KMS-11 (cell line): ENCODE data around the gene TXNDC9.
"Not testable (repeated sequence)": the region's sequence is repeated elsewhere in the genome, so short reads cannot be mapped to it uniquely, and the experiment has no call there.

ENCODE experiments used
- H2AFZ ChIP-seq: fragments of 200-600 bp; sonication (generic); 2 replicates; pipeline ENCODE4 v1.6.1; 2016; ENCODE audit warnings: antibody characterized with exemption, mixed run types, low read depth
- H3K27ac ChIP-seq: fragments of 200-600 bp; sonication (generic); 2 replicates; pipeline ENCODE4 v1.6.1; 2016; ENCODE audit warnings: mild to moderate bottlenecking, mixed run types
- H3K27me3 ChIP-seq: fragments of 200-600 bp; sonication (generic); 2 replicates; pipeline ENCODE4 v1.6.1; 2017; ENCODE audit warnings: mild to moderate bottlenecking, low read depth, mixed run types, moderate library complexity; ENCODE audit not compliant: insufficient read depth
- H3K36me3 ChIP-seq: fragments of 200-600 bp; sonication (generic); 2 replicates; pipeline ENCODE4 v1.6.1; 2017; ENCODE audit warnings: mild to moderate bottlenecking, mixed run types; ENCODE audit not compliant: insufficient read depth
- H3K4me1 ChIP-seq: fragments of 200-600 bp; sonication (generic); 2 replicates; pipeline ENCODE4 v1.6.1; 2016; ENCODE audit warnings: mild to moderate bottlenecking, low read depth, mixed run types; ENCODE audit not compliant: poor library complexity, severe bottlenecking
- H3K4me2 ChIP-seq: fragments of 200-600 bp; sonication (generic); 2 replicates; pipeline ENCODE4 v1.7.0; 2016; ENCODE audit warnings: mild to moderate bottlenecking, mixed run types
- H3K4me3 ChIP-seq: fragments of 200-600 bp; sonication (generic); IDR thresholded peaks from 2 replicates; pipeline ENCODE4 v1.6.1; 2017; ENCODE audit warnings: low read depth, low read length, mixed read lengths; ENCODE audit not compliant: insufficient read depth
- H3K79me2 ChIP-seq: fragments of 200-600 bp; sonication (generic); 2 replicates; pipeline ENCODE4 v1.6.1; 2016; ENCODE audit warnings: low read depth, mixed run types; ENCODE audit not compliant: insufficient read depth
- H3K9ac ChIP-seq: fragments of 200-600 bp; sonication (generic); 2 replicates; pipeline ENCODE4 v1.6.1; 2016; ENCODE audit warnings: mild to moderate bottlenecking, mixed run types
- H4K20me1 ChIP-seq: fragments of 200-600 bp; sonication (generic); 2 replicates; pipeline ENCODE4 v1.6.1; 2016; ENCODE audit warnings: mild to moderate bottlenecking, mixed run types; ENCODE audit not compliant: insufficient read depth
- TF ChIP-seq, protein P1 (sequence below): fragments of 200-600 bp; sonication (generic); conservative IDR thresholded peaks from 2 replicates; pipeline ENCODE4 v1.6.1; 2017; ENCODE audit warnings: low read depth, mild to moderate bottlenecking, antibody characterized with exemption, low read length, moderate library complexity, mixed read lengths

The TXNDC9 gene

DNA sequence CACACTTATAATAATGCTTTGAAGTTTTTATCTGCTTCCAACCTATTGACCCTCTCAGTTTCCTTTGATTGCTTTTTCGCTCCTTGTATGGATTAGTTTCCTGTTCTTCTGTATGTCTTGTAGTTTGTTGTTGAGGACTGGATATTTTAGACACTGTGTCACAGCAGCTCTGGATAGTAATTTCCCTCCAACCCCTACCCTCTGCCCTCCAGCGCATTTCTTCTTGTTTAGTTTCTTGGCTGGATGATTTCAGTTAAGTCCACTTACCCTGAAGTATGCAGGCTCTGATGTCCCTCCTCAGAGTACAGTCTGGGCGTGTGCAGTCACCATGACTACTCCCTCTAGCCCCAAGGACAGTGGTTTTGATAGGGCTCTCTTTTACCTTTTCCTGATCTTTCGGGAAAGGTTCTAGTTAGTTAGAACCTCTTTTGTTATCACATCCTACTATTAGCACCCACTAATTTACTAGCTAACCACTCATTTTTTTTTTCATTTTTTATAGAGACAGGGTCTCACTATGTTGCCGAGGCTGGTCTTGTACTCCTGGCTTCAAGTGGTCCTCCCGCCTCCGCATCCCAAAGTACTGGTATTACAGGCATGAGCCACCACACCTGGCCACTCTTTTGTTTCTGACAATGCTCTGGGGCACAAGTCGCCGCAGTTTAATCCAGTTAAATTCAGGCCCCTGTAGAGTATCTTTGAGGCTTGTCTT lies 18.8 kb downstream of the TXNDC9 start:
- Histone ChIP-seq H3K36me3 (no peaks in the 10 kb centered on the region), H2AFZ (no peak overlapping the region), H3K4me2 (no peak overlapping the region), H3K9ac (no peak overlapping the region), H3K4me1 (no peaks in the 10 kb centered on the region), H3K27ac (no peak overlapping the region), H3K27me3 (no peaks in the 10 kb centered on the region), H4K20me1 (no peaks in the 10 kb centered on the region), H3K4me3 (no peak overlapping the region), H3K79me2 (no peaks in the 10 kb centered on the region)
- TF ChIP-seq, protein P1, sequence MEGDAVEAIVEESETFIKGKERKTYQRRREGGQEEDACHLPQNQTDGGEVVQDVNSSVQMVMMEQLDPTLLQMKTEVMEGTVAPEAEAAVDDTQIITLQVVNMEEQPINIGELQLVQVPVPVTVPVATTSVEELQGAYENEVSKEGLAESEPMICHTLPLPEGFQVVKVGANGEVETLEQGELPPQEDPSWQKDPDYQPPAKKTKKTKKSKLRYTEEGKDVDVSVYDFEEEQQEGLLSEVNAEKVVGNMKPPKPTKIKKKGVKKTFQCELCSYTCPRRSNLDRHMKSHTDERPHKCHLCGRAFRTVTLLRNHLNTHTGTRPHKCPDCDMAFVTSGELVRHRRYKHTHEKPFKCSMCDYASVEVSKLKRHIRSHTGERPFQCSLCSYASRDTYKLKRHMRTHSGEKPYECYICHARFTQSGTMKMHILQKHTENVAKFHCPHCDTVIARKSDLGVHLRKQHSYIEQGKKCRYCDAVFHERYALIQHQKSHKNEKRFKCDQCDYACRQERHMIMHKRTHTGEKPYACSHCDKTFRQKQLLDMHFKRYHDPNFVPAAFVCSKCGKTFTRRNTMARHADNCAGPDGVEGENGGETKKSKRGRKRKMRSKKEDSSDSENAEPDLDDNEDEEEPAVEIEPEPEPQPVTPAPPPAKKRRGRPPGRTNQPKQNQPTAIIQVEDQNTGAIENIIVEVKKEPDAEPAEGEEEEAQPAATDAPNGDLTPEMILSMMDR = no peak

DNA sequence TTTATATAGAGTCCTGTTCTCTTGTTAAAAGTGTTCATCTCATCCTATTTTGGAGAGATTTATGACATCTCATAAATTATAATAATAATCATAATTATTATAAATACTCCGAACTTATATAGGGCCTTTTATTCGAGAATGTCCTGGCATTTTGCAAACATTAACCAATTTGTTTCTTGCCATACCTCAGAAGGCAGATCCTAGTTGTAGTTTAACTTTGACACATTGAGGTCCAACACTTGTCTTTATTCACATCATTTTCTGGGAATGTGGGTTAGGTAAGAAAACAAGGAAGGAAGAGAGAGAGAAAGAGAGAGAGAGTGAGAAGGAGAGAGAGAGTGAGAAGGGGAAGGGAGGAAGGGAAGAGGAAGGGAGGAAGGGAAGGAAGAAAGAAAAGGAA lies 35.0 kb downstream of the TXNDC9 start, which contains the start of gene LYG1:
Gene LYG1, minus strand, starts transcription at position 101 of the 400 bp plus-strand sequence. CDS start 5,527 bp downstream, outside the sequence.
- not testable (repeated sequence) for H3K27ac ChIP-seq, H3K27me3 ChIP-seq, H3K4me2 ChIP-seq, H3K9ac ChIP-seq, H4K20me1 ChIP-seq, H3K4me1 ChIP-seq, H2AFZ ChIP-seq, H3K4me3 ChIP-seq, H3K79me2 ChIP-seq, H3K36me3 ChIP-seq

DNA sequence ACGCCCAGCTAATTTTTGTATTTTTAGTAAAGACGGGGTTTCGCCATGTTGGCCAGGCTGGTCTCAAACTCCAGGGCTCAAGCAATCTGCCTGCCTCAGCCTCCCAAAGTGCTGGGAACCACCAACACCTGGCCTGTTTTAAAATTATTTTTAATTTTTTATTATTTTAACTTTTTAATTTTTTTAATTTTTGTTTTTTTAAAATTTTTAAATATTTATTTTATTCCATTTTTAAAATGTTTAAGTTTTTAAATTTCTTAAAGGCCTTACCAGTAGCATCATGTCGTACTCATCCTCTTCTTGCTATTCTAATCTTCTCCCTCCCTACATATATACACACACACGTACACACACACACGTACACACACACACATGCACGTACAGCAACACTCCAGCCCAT lies 36.6 kb downstream of the TXNDC9 start:
- Histone ChIP-seq H3K4me1 (no peaks in the 10 kb centered on the region), H3K9ac (no peak overlapping the region), H3K4me2 (no peak overlapping the region), H3K27ac (no peak overlapping the region), H3K27me3 (no peaks in the 10 kb centered on the region), H3K4me3 (no peak overlapping the region), H4K20me1 (no peaks in the 10 kb centered on the region), H3K79me2 (no peaks in the 10 kb centered on the region), H2AFZ (no peak overlapping the region), H3K36me3 (no peaks in the 10 kb centered on the region)
- TF ChIP-seq, protein P1 = no peak

DNA sequence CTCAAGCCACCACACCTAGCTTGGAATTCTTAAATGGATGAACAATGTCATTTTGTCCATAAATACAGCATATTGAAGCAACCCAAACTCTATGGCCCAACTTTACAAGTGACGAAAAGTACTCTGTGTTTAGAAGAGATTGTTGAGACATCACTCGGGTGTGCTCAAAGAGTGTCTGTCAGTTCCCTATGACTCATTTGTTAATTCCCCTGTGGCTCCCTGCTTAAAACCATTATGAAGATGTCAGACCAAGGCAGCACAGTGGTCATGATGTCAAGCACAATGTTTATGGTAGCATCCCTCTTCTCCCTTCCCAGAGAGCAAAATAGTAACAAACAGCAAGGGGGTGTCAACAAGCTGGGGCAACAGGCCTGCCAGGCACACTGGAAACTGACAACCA lies 38.1 kb downstream of the TXNDC9 start:
- Histone ChIP-seq H3K27me3 (no peaks in the 10 kb centered on the region), H3K36me3 (no peaks in the 10 kb centered on the region), H3K79me2 (no peaks in the 10 kb centered on the region), H3K4me1 (no peaks in the 10 kb centered on the region), H3K9ac (no peak overlapping the region), H3K4me2 (no peak overlapping the region), H4K20me1 (no peaks in the 10 kb centered on the region), H3K4me3 (no peak overlapping the region), H3K27ac (no peak overlapping the region), H2AFZ (no peak overlapping the region)
- TF ChIP-seq, protein P1 = no peak

DNA sequence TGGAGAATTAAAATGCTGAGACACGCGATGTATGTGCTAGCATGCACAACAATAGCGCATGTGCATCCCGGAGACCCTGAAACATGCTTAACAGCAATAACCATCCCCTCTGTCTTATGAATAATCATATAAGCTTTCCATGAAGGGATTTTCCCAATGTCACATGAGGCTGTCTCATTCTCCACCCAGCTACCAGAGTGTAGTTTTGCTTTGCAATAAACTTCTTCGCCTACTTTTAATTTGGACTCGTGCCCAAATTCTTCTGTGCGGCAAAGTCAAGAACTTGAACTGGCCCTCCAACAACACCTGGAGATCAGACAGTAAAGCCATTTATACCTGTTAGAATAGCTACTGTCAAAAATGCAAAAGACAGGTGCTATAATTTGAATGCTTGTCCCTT lies 50.6 kb downstream of the TXNDC9 start:
- Histone ChIP-seq H3K27ac (no peak overlapping the region), H3K4me1 (no peaks in the 10 kb centered on the region), H4K20me1 (no peaks in the 10 kb centered on the region), H2AFZ (no peak overlapping the region), H3K4me2 (no peak overlapping the region), H3K4me3 (no peak overlapping the region), H3K36me3 (no peaks in the 10 kb centered on the region), H3K27me3 (no peaks in the 10 kb centered on the region), H3K9ac (no peak overlapping the region), H3K79me2 (no peaks in the 10 kb centered on the region)
- TF ChIP-seq, protein P1 = no peak
